ENCODE results near the gene VPS9D1. TPM values are rescaled to one million over a fixed set of nuclear protein-coding genes. Genes with fewer than 3 reads are reported as not detected.

The VPS9D1 gene
- polyA plus RNA-seq, 2 of the 4 experiments (the other 2 are of a cell fraction) = 2.1 to 5.4 TPM

GRCh38 chr16:89770367-89770766 lies 49.7 kb upstream of the VPS9D1 start:
- ChIA-PET CTCF (interaction anchor here (0.7 to 4.2 kb wide), 5 partner anchors 9 to 126 kb away, joined by 4 to 18 read pairs (median 6); no protein-coding TSS in a partner anchor), POLR2A (no interaction called here)
- WGBS (ENCODE audit: missing lambda C conversion rate) = 93% methylated on average over 14 of the region's 16 CpGs
- Histone ChIP-seq H3K27ac (no peak overlapping the region), H3K4me2 (no peak overlapping the region), H3K4me3 (no peak overlapping the region), H3K4me1 (no peaks in the 10 kb centered on the region), H3K9me3 (no peaks in the 10 kb centered on the region)
- FAIRE-seq (no peak), ATAC-seq (no peak), DNase-seq (ENCODE audit: low read depth in 1 of 2, low spot score in 1 of 2) (no peak)
- TF ChIP-seq SMC3 (IDR thresholded peaks at IDR 0.05) = no peak
- TF ChIP-seq CTCF (IDR thresholded peaks at IDR 0.05) = no peak
- TF ChIP-seq JUN (IDR thresholded peaks at IDR 0.05) = no peak
- no peak for TF ChIP-seq REST (IDR thresholded peaks at IDR 0.05)
- TF ChIP-seq SREBF2 (IDR thresholded peaks at IDR 0.05) = no peak
- TF ChIP-seq CBX2 (IDR thresholded peaks at IDR 0.05; ENCODE audit: borderline replicate concordance, low read depth) = no peak
- TF ChIP-seq TP53 (CRISPR knock-in tag; IDR thresholded peaks at IDR 0.05) = no peak
- no peak for TF ChIP-seq RARB (CRISPR knock-in tag; IDR thresholded peaks at IDR 0.05)
- TF ChIP-seq GATA3 (IDR thresholded peaks at IDR 0.05; ENCODE audit: borderline replicate concordance) = no peak
- TF ChIP-seq CBX8 (IDR thresholded peaks at IDR 0.05) = no peak
- TF ChIP-seq HEYL (CRISPR knock-in tag; IDR thresholded peaks at IDR 0.05) = no peak

- TF ChIP-seq FOSB (CRISPR knock-in tag; IDR thresholded peaks at IDR 0.05) (no peak), KDM1A (IDR thresholded peaks at IDR 0.05; ENCODE audit: low read depth) (no peak), RAD21 (conservative IDR thresholded peaks at IDR 0.05 in 1 of 2, IDR thresholded peaks at IDR 0.05 in 1 of 2) (no peak), EHMT2 (IDR thresholded peaks at IDR 0.05; ENCODE audit: low read depth) (no peak), RNF2 (IDR thresholded peaks at IDR 0.05; ENCODE audit: borderline replicate concordance, low read depth) (no peak), NPAS2 (CRISPR knock-in tag; IDR thresholded peaks at IDR 0.05; ENCODE audit: borderline replicate concordance) (no peak), HOXA7 (CRISPR knock-in tag; IDR thresholded peaks at IDR 0.05) (no peak), CHD4 (IDR thresholded peaks at IDR 0.05; ENCODE audit: borderline replicate concordance) (no peak), RCOR1 (IDR thresholded peaks at IDR 0.05; ENCODE audit: low read depth, low read length) (no peak)
- no peak for FAIRE-seq
- H3K4me2 ChIP-seq = no peak overlapping the region
- CTCF ChIA-PET = interaction anchor here (0.7 to 1.3 kb wide), 3 partner anchors 10 to 71 kb away, joined by 3 read pairs; no protein-coding TSS in a partner anchor
- POLR2A ChIA-PET = no interaction called here
- H3K9me3 ChIP-seq = no peaks in the 10 kb centered on the region
- H3K27ac ChIP-seq = no peak overlapping the region
- no peak overlapping the region for H3K4me3 ChIP-seq
- DNase-seq (ENCODE audit: low read depth in 1 of 2, low spot score in 1 of 2) = no peak
- no peak for ATAC-seq
- H3K4me1 ChIP-seq = no peaks in the 10 kb centered on the region
- WGBS (ENCODE audit: missing lambda C conversion rate) = 90% methylated on average over 9 of the region's 10 CpGs
These were observed 44.7 kb upstream of the VPS9D1 start for GRCh38 chr16:89765292-89765830.

All from A549 (cell line).